ENCODE data around the gene PRPF40A. TPM values are rescaled to one million over a fixed set of nuclear protein-coding genes. Genes with fewer than 3 reads are reported as not detected.
A peak's percentile ranks its signal among the peaks of the same experiment; 100 is the strongest.

The PRPF40A gene
- total RNA-seq, 4 donors from 2014 or later: 55.4 to 72.7 (median 68.6) TPM

- H3K27me3 ChIP-seq: no peaks in the 10 kb centered on the region
- no peak overlapping the region for H3K4me3 ChIP-seq
- ATAC-seq: no peak
- WGBS, 2 donors (ENCODE audit: low coverage in 1 of 2): 62 to 82% methylated on average over 3 to 8 of the region's 8 CpGs
- H3K36me3 ChIP-seq: peaks cover 0 to 84% of the 10 kb centered on the region in 2 donors
- TF ChIP-seq POLR2A (IDR thresholded peaks at IDR 0.05) (no peak), POLR2AphosphoS5 (IDR thresholded peaks at IDR 0.05) (no peak), EP300 (IDR thresholded peaks at IDR 0.05) (no peak)
- TF ChIP-seq, protein P1, sequence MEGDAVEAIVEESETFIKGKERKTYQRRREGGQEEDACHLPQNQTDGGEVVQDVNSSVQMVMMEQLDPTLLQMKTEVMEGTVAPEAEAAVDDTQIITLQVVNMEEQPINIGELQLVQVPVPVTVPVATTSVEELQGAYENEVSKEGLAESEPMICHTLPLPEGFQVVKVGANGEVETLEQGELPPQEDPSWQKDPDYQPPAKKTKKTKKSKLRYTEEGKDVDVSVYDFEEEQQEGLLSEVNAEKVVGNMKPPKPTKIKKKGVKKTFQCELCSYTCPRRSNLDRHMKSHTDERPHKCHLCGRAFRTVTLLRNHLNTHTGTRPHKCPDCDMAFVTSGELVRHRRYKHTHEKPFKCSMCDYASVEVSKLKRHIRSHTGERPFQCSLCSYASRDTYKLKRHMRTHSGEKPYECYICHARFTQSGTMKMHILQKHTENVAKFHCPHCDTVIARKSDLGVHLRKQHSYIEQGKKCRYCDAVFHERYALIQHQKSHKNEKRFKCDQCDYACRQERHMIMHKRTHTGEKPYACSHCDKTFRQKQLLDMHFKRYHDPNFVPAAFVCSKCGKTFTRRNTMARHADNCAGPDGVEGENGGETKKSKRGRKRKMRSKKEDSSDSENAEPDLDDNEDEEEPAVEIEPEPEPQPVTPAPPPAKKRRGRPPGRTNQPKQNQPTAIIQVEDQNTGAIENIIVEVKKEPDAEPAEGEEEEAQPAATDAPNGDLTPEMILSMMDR (IDR thresholded peaks at IDR 0.05): no peak
- peaks cover 0 to 7% (median 0%) of the 10 kb centered on the region in 3 donors for H3K4me1 ChIP-seq
- H3K27ac ChIP-seq: no peak overlapping the region
- no peaks in the 10 kb centered on the region for H3K9me3 ChIP-seq
Observed at GRCh38 chr2:152638590-152638989, 78.7 kb downstream of the PRPF40A start.

GRCh38 chr2:152638056-152638455 is 79.2 kb downstream of the PRPF40A start:
- ATAC-seq: no peak
- Histone ChIP-seq H3K4me1 (peaks cover 0 to 7% (median 0%) of the 10 kb centered on the region in 3 donors), H3K27ac (no peak overlapping the region), H3K27me3 (no peaks in the 10 kb centered on the region), H3K4me3 (no peak overlapping the region), H3K36me3 (peaks cover 0 to 84% of the 10 kb centered on the region in 2 donors), H3K9me3 (no peaks in the 10 kb centered on the region)
- WGBS, 2 donors (ENCODE audit: low coverage in 1 of 2): no CpG with 5 or more reads among the region's 2 CpGs
- TF ChIP-seq POLR2AphosphoS5 (IDR thresholded peaks at IDR 0.05) (no peak), EP300 (IDR thresholded peaks at IDR 0.05) (no peak), POLR2A (IDR thresholded peaks at IDR 0.05) (no peak)
- TF ChIP-seq, protein P1 (IDR thresholded peaks at IDR 0.05): no peak

DNA sequence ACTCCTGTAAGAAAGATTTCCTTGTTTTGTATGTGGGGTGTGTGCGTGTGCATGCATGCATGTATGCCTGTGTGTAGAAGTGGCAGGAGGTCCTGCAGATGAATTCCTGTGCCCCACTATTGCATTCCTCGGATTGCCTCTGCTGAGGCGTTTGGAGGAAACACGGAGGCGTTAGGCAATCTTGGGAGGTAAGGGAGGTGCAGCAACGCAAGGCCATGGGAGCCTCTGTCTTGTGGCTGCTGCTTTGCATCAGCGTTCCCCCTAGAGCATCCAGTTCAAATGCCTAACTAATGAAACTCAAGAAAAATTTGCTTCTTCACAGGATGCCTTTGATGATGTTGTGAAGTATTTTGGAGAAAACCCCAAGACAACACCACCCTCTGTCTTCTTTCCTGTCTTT is 80.0 kb downstream of the PRPF40A start:
- no peak for ATAC-seq
- no peak for TF ChIP-seq POLR2AphosphoS5 (IDR thresholded peaks at IDR 0.05)
- TF ChIP-seq POLR2A (IDR thresholded peaks at IDR 0.05): no peak
- TF ChIP-seq, protein P1 (IDR thresholded peaks at IDR 0.05): no peak
- TF ChIP-seq EP300 (IDR thresholded peaks at IDR 0.05): no peak
- no peak overlapping the region for H3K27ac ChIP-seq
- no peaks in the 10 kb centered on the region for H3K27me3 ChIP-seq
- H3K4me1 ChIP-seq: peaks cover 0 to 7% (median 0%) of the 10 kb centered on the region in 3 donors
- WGBS, 2 donors (ENCODE audit: low coverage in 1 of 2): 84 to 86% methylated on average over 6 to 7 of the region's 7 CpGs
- no peaks in the 10 kb centered on the region for H3K9me3 ChIP-seq
- peaks cover 0 to 84% of the 10 kb centered on the region in 2 donors for H3K36me3 ChIP-seq
- H3K4me3 ChIP-seq: no peak overlapping the region

- Histone ChIP-seq H3K4me1 (peaks cover 0 to 7% (median 0%) of the 10 kb centered on the region in 3 donors), H3K36me3 (peaks cover 0 to 82% of the 10 kb centered on the region in 2 donors), H3K4me3 (no peak overlapping the region), H3K9me3 (no peaks in the 10 kb centered on the region), H3K27ac (no peak overlapping the region), H3K27me3 (no peaks in the 10 kb centered on the region)
- TF ChIP-seq, protein P1 (IDR thresholded peaks at IDR 0.05): peak; percentile 52 to 81 (median 74)
- no peak for TF ChIP-seq EP300 (IDR thresholded peaks at IDR 0.05)
- WGBS, 2 donors (ENCODE audit: low coverage in 1 of 2): 27 to 39% methylated on average over 4 to 5 of the region's 5 CpGs
- peak; percentile 39 for ATAC-seq
Observed at GRCh38 chr2:152635635-152636298, 81.5 kb downstream of the PRPF40A start.

GRCh38 chr2:152632736-152633135 is 84.5 kb downstream of the PRPF40A start:
- Histone ChIP-seq H3K27me3 (no peaks in the 10 kb centered on the region), H3K9me3 (no peaks in the 10 kb centered on the region), H3K27ac (no peak overlapping the region), H3K4me3 (no peak overlapping the region), H3K4me1 (peaks cover 0 to 7% (median 0%) of the 10 kb centered on the region in 3 donors), H3K36me3 (peaks cover 0 to 76% of the 10 kb centered on the region in 2 donors)
- no peak for TF ChIP-seq EP300 (IDR thresholded peaks at IDR 0.05)
- TF ChIP-seq, protein P1 (IDR thresholded peaks at IDR 0.05): no peak
- no peak for TF ChIP-seq POLR2AphosphoS5 (IDR thresholded peaks at IDR 0.05)
- TF ChIP-seq POLR2A (IDR thresholded peaks at IDR 0.05): no peak
- WGBS, 2 donors (ENCODE audit: low coverage in 1 of 2): 82 to 92% methylated on average over 3 of the region's 3 CpGs
- no peak for ATAC-seq

All from gastroesophageal sphincter (tissue), 4 donors.